ENCODE data around the gene LTO1.

DNA sequence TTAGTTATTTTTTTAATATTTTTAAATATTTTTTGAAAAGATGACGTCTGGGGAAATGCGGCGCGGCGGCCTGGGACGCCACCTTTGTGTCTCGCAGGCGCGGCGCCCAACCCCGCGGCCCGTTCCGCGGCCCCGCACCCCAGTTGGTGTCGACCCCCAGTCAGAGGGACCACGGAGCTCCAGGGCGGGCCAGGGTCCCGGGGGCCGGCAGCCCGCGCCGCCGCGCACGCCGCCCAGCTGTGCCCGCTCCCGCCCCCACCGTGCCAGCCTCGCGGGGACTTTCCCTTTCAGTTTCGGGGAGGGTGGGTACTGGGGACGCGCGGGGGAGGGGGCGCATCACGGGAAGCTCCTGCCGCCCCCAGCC lies 32.6 kb downstream of the LTO1 start:
- TF ChIP-seq GATA3 (IDR thresholded peaks at IDR 0.05; ENCODE audit: low read depth, low read length): no peak
- no peak for TF ChIP-seq GATA2 (IDR thresholded peaks at IDR 0.05; ENCODE audit: low read depth, low read length)

Data from SH-SY5Y (cell line).